ENCODE measurements around the gene TMPRSS4.

Gene TMPRSS4

DNA sequence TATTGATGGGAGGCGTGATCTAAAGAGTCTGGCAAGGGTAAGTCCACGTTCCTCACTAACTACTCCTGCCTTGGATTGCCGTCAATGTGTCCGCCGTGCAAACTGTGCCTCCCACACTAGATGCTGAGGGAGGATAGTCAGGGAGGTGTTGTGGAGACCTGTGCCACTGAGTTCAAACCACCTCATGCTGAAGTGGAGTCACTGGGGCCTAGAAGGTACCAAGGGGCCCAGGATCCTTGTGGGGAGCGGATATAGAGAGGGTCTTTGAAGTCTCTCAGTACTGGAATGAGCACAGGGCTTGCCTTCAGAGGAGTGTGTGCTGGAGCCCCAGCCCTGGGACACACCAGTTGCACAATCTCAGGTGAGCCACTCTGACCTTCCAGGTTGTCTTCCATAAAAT is 27.1 kb upstream of the TMPRSS4 start:
- Histone ChIP-seq H3K9ac (ENCODE audit: low read length) (no peak overlapping the region), H3K36me3 (ENCODE audit: control insufficient read depth, insufficient read depth, low read length) (no peaks in the 10 kb centered on the region)

DNA sequence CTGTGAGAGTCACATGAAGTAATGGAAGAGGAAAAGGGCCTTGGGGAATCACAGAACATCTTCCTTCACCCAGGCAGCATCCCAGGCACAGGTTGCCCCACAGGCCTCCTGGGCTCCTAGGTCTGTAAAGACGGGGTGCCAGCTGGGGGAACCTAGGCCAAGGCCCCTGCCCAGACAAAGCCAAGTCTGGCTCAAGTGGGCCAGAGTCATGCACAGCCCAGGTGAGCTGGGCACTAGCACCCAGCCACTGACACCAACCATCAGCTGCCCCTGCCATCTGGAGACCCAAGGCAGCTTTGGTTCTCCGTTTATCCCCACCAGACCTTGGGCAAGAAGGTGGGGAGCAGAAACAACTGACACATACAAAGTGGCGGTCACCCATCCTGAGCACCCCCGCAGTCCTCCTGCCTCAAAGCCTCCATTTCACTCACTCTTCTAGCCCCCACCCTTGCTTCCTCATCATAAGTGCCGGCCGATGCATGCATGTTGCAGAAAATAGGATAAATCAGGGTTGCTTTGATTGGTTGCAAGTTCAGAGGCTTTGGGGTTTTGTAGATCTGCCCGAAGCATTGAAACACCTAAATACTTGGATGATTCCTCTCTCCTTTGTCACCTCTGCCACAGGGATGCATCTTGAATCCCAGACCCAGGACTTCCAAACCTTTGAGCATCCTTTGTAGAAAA is 26.5 kb upstream of the TMPRSS4 start:
- H3K4me1 ChIP-seq (ENCODE audit: control insufficient read depth, insufficient read depth, low read length): no peaks in the 10 kb centered on the region
- no peak overlapping the region for H3K4me3 ChIP-seq (ENCODE audit: low read length)

More for the DNA sequence above, 27.1 kb upstream of the TMPRSS4 start:
- no peaks in the 10 kb centered on the region for H3K4me1 ChIP-seq (ENCODE audit: control insufficient read depth, insufficient read depth, low read length)
- no peaks in the 10 kb centered on the region for H3K9me3 ChIP-seq (ENCODE audit: control insufficient read depth, low read length)
- H3K4me3 ChIP-seq (ENCODE audit: low read length): no peak overlapping the region
- no peaks in the 10 kb centered on the region for H3K27me3 ChIP-seq (ENCODE audit: control insufficient read depth, insufficient read depth, low read length)

DNA sequence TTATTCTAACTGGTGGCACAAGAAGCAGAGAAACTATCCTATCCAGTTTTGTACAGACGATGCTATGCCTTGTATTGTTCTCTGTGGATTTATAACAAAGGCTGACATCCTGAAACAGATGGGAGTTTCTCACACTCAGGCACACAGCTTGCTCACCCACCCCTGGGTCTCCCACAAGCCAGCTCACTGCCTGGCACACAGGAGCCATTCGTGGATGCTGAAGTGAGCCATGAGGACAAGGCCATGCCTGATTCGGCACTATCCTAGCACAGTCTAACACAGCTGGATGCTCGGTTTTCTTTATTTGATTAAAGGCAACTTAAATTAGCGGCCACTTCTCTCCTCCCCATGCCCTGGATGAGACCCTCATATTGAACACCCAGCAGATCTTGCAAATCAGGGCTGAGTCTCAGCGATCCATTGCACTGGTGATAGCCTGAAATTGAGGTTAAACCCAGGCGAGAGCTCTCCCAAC is 25.7 kb upstream of the TMPRSS4 start:
- Histone ChIP-seq H3K4me3 (ENCODE audit: low read length) (no peak overlapping the region), H3K4me1 (ENCODE audit: control insufficient read depth, insufficient read depth, low read length) (no peaks in the 10 kb centered on the region), H3K9ac (ENCODE audit: low read length) (no peak overlapping the region), H3K9me3 (ENCODE audit: control insufficient read depth, low read length) (no peaks in the 10 kb centered on the region), H3K27me3 (ENCODE audit: control insufficient read depth, insufficient read depth, low read length) (no peaks in the 10 kb centered on the region), H3K36me3 (ENCODE audit: control insufficient read depth, insufficient read depth, low read length) (no peaks in the 10 kb centered on the region)

More for the DNA sequence above, 26.5 kb upstream of the TMPRSS4 start:
- Histone ChIP-seq H3K27me3 (ENCODE audit: control insufficient read depth, insufficient read depth, low read length) (no peaks in the 10 kb centered on the region), H3K36me3 (ENCODE audit: control insufficient read depth, insufficient read depth, low read length) (no peaks in the 10 kb centered on the region), H3K9ac (ENCODE audit: low read length) (no peak overlapping the region), H3K9me3 (ENCODE audit: control insufficient read depth, low read length) (no peaks in the 10 kb centered on the region)

DNA sequence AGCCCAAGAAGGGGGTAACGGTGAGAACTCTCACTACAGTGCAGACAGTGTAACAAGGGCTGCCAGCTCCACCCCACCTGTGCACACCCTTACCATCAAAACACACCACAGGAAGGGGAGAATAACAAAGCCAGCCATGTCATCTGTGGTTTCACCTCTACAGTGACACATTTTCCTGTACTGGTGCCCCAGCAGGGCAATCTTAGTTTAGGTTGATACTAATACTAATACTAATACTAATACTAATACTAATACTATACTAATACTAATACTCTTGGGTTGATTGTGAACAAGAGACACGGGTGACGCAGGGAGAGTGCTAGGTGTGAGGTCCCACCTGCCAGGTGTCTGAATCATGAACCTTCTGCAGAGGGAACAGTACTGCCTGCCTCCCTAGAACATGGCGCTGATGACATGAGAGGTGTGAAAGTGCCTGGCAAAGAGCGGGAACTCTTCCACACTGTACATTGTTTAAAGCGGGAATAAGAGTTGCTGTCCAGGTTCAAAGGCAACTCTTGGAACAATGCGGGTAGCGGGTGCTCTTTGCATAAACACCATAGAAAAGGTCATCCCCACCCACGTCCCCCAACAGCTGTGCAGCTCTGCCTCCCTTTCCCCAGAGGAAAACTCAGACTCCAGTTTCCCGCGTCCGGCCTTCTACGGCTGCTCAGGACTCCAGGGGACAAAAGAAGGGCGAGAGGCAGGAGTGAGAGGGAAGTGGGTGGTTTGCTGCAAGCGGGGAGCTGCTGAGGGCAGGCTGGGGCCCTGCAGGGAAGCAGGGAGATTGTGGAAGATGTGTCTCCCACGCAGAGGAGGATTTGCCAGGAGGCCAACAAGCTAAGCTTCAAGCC is 25.0 kb upstream of the TMPRSS4 start:
- Histone ChIP-seq H3K4me3 (ENCODE audit: low read length) (no peak overlapping the region), H3K27me3 (ENCODE audit: control insufficient read depth, insufficient read depth, low read length) (no peaks in the 10 kb centered on the region), H3K9me3 (ENCODE audit: control insufficient read depth, low read length) (no peaks in the 10 kb centered on the region), H3K4me1 (ENCODE audit: control insufficient read depth, insufficient read depth, low read length) (no peaks in the 10 kb centered on the region), H3K36me3 (ENCODE audit: control insufficient read depth, insufficient read depth, low read length) (no peaks in the 10 kb centered on the region), H3K9ac (ENCODE audit: low read length) (no peak overlapping the region)

DNA sequence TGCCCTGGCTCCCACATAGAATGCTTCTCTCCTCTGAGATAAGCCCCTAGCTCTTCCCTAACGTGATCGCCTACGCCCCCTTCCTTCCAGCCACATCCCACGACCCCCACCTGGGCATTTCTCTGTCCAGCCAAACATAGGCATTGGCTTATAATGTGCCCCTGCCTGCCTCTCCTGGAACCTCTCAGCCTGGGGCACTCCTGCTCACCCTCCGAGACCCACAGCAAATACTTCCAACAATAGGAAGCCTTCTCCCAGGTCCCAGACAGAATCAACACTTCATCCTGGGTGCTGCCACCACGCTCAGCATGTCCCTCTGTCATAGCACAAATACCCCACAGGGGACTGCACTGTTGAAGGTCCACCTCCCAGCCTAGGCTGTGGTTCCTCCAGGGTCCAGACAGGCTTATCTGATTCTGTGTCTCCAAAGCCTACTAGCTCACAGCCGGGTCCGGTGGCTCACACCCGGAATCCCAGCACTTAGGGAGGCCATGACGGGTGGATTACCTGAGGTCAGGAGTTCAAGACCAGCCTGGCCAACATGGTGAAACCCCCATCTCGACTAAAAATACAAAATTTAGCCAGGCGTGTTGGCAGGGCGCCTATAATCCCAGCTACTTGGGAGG is 24.2 kb upstream of the TMPRSS4 start:
- H3K9ac ChIP-seq (ENCODE audit: low read length): no peak overlapping the region
- no peaks in the 10 kb centered on the region for H3K36me3 ChIP-seq (ENCODE audit: control insufficient read depth, insufficient read depth, low read length)
- H3K4me3 ChIP-seq (ENCODE audit: low read length): no peak overlapping the region
- no peaks in the 10 kb centered on the region for H3K9me3 ChIP-seq (ENCODE audit: control insufficient read depth, low read length)
- H3K27me3 ChIP-seq (ENCODE audit: control insufficient read depth, insufficient read depth, low read length): no peaks in the 10 kb centered on the region
- no peaks in the 10 kb centered on the region for H3K4me1 ChIP-seq (ENCODE audit: control insufficient read depth, insufficient read depth, low read length)

DNA sequence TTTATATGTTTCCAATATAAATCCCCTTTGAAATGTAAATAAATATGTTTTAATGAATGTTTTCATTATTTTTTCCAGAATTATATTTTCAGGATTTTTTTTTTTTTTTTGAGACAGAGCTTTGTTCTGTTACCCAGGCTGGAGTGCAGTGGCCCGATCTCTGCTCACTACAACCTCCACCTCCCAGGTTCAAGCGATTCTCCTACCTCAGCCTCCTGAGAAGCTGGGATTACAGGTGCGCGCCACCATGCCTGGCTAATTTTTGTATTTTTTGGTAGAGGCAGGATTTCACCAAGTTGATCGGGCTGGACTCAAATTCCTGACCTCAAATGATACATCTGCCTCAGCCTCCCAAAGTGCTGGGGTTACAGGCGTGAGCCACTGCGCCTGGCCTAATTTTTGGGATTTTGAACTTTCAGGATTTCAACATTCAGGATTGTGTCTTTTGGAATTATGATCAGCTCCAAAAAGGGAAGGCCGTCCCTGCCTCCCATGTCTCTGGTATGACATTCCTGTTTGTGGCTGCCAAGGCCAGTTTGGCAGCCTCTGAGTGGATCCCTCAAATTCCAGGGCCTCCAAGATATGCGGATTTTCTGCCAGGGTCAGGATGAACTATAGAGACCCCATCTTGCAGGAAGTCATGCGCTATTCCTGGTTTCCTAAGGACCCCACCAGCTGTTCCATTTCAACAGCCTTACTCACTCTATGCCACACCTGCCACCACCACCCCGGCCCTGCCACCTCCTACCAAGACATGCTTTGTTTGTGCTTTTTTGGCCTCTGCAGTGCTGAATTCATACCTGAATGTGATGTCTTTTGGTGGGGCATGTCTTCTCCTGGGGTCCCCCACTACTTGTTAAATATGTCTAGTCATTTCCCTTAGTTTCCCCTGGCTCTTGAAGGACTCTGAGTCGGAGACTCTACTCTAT is 21.9 kb upstream of the TMPRSS4 start:
- Histone ChIP-seq H3K9ac (ENCODE audit: low read length) (no peak overlapping the region), H3K27me3 (ENCODE audit: control insufficient read depth, insufficient read depth, low read length) (no peaks in the 10 kb centered on the region), H3K4me1 (ENCODE audit: control insufficient read depth, insufficient read depth, low read length) (no peaks in the 10 kb centered on the region), H3K4me3 (ENCODE audit: low read length) (no peak overlapping the region), H3K9me3 (ENCODE audit: control insufficient read depth, low read length) (no peaks in the 10 kb centered on the region), H3K36me3 (ENCODE audit: control insufficient read depth, insufficient read depth, low read length) (no peaks in the 10 kb centered on the region)

DNA sequence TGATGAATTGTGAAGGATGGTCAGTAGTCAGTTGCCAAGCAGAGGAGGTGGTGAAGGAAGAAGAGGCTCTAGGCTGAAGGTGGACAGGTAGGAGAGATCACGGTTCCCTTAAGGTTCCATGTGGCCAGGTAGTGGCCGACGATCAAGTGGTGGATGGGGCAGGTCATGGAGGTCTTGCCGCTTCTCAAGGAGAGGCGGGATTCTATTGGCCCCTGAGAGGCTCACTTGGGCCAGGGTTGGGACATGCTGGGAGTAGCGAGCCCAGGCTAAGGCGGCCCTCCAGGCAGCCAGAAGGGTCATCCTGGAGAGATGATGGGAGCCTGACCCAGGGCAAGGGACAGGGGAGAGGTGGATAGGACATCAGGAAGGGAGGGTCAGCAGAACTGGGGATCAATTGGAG is 20.9 kb upstream of the TMPRSS4 start:
- H3K36me3 ChIP-seq (ENCODE audit: control insufficient read depth, insufficient read depth, low read length): no peaks in the 10 kb centered on the region
- H3K27me3 ChIP-seq (ENCODE audit: control insufficient read depth, insufficient read depth, low read length): no peaks in the 10 kb centered on the region
- no peaks in the 10 kb centered on the region for H3K4me1 ChIP-seq (ENCODE audit: control insufficient read depth, insufficient read depth, low read length)
- H3K9me3 ChIP-seq (ENCODE audit: control insufficient read depth, low read length): no peaks in the 10 kb centered on the region
- no peak overlapping the region for H3K9ac ChIP-seq (ENCODE audit: low read length)
- no peak overlapping the region for H3K4me3 ChIP-seq (ENCODE audit: low read length)

DNA sequence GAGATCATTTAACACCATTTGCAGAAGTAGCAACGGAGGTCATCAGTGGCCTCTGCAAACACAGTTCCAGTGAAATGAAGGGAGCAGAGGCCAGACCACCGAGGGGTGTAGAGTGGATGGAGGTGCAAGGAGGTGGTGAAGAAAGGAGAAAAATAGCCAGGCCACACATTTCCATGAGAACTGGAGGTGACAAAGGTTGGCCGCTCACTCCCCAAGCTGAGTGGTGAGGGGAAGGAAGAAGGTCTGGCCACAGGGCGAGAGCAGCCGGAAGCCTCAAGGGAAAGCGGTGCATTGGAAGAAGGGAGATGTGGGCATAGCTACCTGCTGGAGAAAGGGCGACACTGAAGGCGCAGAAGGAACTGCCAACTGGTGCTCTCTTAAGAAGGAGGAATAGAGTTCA is 20.1 kb upstream of the TMPRSS4 start:
- Histone ChIP-seq H3K4me3 (ENCODE audit: low read length) (no peak overlapping the region), H3K9ac (ENCODE audit: low read length) (no peak overlapping the region), H3K36me3 (ENCODE audit: control insufficient read depth, insufficient read depth, low read length) (no peaks in the 10 kb centered on the region), H3K27me3 (ENCODE audit: control insufficient read depth, insufficient read depth, low read length) (no peaks in the 10 kb centered on the region), H3K9me3 (ENCODE audit: control insufficient read depth, low read length) (no peaks in the 10 kb centered on the region), H3K4me1 (ENCODE audit: control insufficient read depth, insufficient read depth, low read length) (no peaks in the 10 kb centered on the region)

DNA sequence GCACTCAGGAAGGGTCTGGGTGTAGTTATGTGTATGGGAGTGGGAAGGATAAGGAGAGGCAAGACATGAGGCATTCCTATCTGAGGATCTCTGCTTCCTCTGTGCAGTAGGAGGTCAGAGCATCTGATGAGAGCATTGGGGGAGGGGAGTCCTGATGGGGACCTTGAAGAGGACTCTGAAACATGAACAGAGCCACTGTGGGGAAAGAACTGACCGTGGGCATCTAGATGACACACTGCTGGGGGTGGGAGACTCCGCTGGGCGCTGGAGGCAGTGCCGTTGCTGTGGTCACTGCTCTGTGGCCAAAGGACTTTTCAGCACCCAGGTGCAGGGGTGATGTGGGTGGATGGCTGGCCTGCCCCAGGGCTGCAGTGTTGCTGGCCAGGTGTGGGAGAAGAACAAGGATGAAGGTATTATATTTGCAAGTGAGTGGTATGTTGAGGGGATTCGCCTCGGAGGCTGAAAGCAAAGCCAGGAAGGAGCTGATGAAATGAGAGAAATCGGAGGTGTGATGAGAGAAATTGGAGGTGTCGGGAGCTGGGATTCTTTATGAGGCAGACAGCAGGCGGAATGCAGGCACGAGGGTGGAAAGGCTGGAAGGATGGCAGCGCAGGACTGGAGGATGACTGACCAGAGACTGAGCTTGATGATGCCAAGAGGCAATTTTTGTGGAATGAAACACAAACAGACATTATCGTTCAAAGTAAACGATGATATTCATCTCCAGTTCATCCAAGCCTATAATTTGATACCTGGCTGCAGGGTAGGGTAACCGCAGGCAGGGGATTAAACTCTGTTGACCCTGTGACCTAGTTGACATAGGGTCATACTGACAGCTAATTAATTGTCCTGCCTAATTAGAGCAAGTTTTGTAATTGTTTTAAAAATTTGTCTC is 19.4 kb upstream of the TMPRSS4 start:
- no peaks in the 10 kb centered on the region for H3K36me3 ChIP-seq (ENCODE audit: control insufficient read depth, insufficient read depth, low read length)
- no peak overlapping the region for H3K4me3 ChIP-seq (ENCODE audit: low read length)
- no peaks in the 10 kb centered on the region for H3K27me3 ChIP-seq (ENCODE audit: control insufficient read depth, insufficient read depth, low read length)
- no peaks in the 10 kb centered on the region for H3K4me1 ChIP-seq (ENCODE audit: control insufficient read depth, insufficient read depth, low read length)
- H3K9me3 ChIP-seq (ENCODE audit: control insufficient read depth, low read length): no peaks in the 10 kb centered on the region
- H3K9ac ChIP-seq (ENCODE audit: low read length): no peak overlapping the region

DNA sequence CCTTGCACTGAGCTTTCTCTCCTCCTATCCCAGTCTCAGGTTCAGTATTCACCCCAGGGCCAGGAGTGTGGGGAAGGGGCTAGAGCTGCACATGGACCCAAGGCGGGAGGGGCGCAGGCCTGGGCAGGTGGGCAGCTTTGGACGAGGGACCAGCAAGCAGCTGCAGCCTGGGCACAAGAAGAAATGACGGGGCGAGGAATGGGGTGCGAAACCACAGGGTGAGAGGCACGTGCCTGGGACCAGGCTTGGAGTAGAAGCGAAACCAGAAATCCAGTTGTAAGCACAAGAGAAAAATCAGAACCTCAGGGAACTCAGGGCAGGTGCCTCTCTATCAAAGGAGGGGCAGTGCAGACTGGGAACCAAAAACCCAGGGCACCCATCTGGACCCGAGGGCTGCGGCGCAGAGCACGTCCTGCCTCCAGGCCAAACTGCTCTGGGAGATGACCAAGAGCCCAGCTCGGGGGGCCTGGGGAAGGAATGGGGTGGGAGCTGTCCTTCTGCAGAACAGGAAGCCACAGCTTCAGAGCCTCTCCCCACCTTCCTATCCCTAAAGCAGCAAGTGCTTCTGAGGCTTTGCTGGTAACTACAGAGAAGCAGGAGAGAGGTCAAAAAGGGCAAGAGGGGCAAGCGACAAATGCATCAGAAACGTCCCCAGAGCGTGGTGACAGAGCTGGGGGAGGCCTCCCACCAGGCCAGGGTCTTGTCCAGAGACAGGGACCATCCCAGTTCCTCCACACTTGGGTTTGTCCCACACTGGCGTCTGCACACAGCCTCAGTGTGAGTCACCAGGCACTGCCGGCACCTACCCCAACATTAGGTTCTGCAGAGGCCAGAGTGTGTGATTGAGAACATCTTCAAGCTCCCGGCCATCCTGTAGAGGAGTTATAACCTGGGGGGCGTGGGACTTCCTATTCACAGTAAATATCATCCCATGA is 18.3 kb upstream of the TMPRSS4 start:
- H3K4me1 ChIP-seq (ENCODE audit: control insufficient read depth, insufficient read depth, low read length): no peaks in the 10 kb centered on the region
- no peak overlapping the region for H3K4me3 ChIP-seq (ENCODE audit: low read length)
- H3K27me3 ChIP-seq (ENCODE audit: control insufficient read depth, insufficient read depth, low read length): no peaks in the 10 kb centered on the region
- H3K9ac ChIP-seq (ENCODE audit: low read length): no peak overlapping the region
- no peaks in the 10 kb centered on the region for H3K36me3 ChIP-seq (ENCODE audit: control insufficient read depth, insufficient read depth, low read length)
- H3K9me3 ChIP-seq (ENCODE audit: control insufficient read depth, low read length): no peaks in the 10 kb centered on the region
